ENCODE results near the gene ATP8A2.

DNA sequence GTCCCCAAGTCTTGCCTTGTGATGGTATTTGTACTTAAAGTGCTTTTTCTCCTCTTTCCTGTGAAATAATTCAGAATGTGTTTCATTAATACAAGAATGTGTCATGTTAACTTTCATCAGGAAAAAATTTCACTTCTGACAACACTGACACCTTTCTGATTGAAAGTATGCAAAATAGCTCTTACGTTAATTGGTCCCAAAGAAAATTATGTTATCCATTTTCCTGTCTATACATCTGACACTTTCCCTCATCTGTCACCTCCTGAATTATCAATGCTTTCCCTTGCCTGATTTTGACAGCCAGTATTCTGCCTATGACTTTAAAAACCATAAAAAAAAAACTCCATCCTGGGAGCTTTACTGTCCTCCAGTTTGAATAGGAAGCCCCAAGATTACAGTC, 336.5 kb downstream of the ATP8A2 start:
- no peak for TF ChIP-seq CTCF (IDR thresholded peaks at IDR 0.05)
- TF ChIP-seq POLR2AphosphoS5 (IDR thresholded peaks at IDR 0.05): no peak
- TF ChIP-seq POLR2A (IDR thresholded peaks at IDR 0.05): no peak
- TF ChIP-seq EP300 (IDR thresholded peaks at IDR 0.05; ENCODE audit: low read depth): no peak

Data from transverse colon (tissue), 4 donors.